Stimulated activated CD8-positive, alpha-beta memory T cell treated with anti-CD3 and anti-CD28 coated beads, Interleukin-4, amount 100 ng/mL, for 4 hours (primary cell): ENCODE data around the gene PGGHG.

ENCODE experiments used
- DNase-seq, 2 donors: peaks; one replicate each; pipeline ENCODE4 v3.0.0-alpha.2; 2020; ENCODE audit warnings: low read depth in 2 of 2, low spot score in 1 of 2

The PGGHG gene

GRCh38 chr11:269146-269890, 19.6 kb upstream of the PGGHG start:
- DNase-seq, result no peak

GRCh38 chr11:270451-271318, 18.2 kb upstream of the PGGHG start:
- DNase-seq, result no peak

GRCh38 chr11:271319-271715, 17.6 kb upstream of the PGGHG start:
- DNase-seq, result no peak

GRCh38 chr11:272195-272930, 16.6 kb upstream of the PGGHG start:
- DNase-seq, result no peak

DNA sequence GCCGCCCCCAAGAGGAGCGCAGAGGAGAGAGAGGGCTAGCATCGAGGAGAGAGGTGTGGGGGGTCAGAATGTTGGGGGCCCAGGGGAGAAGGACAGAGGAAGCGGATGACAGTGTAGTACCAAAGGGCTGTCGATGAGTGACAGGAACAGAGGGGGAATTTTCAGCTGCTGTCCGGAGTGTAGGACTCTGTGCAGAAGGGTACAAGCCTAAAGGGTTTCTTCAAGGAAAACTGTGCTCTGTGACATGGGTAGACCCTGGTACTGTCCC, 16.1 kb upstream of the PGGHG start:
- DNase-seq, result no peak

DNA sequence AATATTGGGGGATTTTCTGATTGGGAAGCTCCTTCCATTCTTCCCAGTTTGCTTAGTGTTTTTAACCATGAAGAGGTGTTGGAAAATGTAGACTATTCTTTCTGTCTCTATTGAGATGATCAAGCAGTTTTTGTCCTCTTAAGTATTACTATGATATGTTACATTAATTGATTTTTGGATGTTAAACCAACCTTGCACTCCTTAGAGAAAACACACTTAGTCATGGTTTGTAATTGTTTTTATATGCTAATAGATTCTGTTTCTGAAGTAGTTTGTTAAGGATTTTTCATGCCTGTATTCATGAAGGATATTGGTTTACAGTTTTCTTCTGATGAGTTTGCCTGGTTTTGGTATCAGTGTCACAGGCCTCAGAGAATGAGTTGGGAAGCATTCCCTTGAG, 12.7 kb upstream of the PGGHG start:
- no peak for DNase-seq

GRCh38 chr11:278001-278951, 10.7 kb upstream of the PGGHG start, which contains the start of gene NLRP6:
Gene NLRP6 (plus strand): TSS chr11:278407. CDS start chr11:278570, 163 bp downstream.
- DNase-seq, result no peak

GRCh38 chr11:279040-279965, 9.6 kb upstream of the PGGHG start:
- DNase-seq, result no peak

DNA sequence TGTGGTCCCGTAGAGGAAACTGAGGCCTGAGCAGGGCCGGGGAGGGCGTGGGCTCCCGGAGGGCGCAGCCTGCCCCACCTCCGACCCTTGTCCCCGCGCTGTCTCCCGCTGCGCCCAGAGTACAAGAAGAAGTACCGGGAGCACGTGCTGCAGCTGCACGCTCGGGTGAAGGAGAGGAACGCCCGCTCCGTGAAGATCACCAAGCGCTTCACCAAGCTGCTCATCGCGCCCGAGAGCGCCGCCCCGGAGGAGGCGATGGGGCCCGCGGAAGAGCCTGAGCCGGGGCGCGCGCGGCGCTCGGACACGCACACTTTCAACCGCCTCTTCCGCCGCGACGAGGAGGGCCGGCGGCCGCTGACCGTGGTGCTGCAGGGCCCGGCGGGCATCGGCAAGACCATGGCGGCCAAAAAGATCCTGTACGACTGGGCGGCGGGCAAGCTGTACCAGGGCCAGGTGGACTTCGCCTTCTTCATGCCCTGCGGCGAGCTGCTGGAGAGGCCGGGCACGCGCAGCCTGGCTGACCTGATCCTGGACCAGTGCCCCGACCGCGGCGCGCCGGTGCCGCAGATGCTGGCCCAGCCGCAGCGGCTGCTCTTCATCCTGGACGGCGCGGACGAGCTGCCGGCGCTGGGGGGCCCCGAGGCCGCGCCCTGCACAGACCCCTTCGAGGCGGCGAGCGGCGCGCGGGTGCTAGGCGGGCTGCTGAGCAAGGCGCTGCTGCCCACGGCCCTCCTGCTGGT, 8.8 kb upstream of the PGGHG start:
- DNase-seq, result no peak

DNA sequence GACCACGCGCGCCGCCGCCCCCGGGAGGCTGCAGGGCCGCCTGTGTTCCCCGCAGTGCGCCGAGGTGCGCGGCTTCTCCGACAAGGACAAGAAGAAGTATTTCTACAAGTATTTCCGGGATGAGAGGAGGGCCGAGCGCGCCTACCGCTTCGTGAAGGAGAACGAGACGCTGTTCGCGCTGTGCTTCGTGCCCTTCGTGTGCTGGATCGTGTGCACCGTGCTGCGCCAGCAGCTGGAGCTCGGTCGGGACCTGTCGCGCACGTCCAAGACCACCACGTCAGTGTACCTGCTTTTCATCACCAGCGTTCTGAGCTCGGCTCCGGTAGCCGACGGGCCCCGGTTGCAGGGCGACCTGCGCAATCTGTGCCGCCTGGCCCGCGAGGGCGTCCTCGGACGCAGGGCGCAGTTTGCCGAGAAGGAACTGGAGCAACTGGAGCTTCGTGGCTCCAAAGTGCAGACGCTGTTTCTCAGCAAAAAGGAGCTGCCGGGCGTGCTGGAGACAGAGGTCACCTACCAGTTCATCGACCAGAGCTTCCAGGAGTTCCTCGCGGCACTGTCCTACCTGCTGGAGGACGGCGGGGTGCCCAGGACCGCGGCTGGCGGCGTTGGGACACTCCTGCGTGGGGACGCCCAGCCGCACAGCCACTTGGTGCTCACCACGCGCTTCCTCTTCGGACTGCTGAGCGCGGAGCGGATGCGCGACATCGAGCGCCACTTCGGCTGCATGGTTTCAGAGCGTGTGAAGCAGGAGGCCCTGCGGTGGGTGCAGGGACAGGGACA, 8.0 kb upstream of the PGGHG start:
- DNase-seq, result no peak

DNA sequence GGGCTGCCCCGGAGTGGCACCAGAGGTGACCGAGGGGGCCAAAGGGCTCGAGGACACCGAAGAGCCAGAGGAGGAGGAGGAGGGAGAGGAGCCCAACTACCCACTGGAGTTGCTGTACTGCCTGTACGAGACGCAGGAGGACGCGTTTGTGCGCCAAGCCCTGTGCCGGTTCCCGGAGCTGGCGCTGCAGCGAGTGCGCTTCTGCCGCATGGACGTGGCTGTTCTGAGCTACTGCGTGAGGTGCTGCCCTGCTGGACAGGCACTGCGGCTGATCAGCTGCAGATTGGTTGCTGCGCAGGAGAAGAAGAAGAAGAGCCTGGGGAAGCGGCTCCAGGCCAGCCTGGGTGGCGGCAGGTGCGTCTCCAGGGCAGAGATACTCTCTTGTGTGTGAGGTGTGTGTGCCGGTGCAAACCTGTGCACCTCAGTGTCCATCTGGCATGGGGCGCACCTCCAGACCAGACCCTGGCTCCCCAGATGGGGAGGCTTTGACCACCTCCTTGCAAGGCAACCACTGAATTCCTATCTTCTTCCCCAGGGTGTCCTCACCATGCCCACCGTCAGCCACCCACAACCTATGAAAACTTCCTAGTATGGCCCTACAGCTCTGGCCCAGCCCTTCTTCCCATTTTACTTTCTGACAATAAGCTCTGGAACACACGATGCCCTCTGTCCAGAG, 7.3 kb upstream of the PGGHG start:
- no peak for DNase-seq

- no peak for DNase-seq
Measured at GRCh38 chr11:282171-282570, 6.8 kb upstream of the PGGHG start.

- DNase-seq, result no peak
Measured at GRCh38 chr11:282630-283360, 6.1 kb upstream of the PGGHG start.

- no peak for DNase-seq
Measured at GRCh38 chr11:283405-284104, 5.4 kb upstream of the PGGHG start.

DNA sequence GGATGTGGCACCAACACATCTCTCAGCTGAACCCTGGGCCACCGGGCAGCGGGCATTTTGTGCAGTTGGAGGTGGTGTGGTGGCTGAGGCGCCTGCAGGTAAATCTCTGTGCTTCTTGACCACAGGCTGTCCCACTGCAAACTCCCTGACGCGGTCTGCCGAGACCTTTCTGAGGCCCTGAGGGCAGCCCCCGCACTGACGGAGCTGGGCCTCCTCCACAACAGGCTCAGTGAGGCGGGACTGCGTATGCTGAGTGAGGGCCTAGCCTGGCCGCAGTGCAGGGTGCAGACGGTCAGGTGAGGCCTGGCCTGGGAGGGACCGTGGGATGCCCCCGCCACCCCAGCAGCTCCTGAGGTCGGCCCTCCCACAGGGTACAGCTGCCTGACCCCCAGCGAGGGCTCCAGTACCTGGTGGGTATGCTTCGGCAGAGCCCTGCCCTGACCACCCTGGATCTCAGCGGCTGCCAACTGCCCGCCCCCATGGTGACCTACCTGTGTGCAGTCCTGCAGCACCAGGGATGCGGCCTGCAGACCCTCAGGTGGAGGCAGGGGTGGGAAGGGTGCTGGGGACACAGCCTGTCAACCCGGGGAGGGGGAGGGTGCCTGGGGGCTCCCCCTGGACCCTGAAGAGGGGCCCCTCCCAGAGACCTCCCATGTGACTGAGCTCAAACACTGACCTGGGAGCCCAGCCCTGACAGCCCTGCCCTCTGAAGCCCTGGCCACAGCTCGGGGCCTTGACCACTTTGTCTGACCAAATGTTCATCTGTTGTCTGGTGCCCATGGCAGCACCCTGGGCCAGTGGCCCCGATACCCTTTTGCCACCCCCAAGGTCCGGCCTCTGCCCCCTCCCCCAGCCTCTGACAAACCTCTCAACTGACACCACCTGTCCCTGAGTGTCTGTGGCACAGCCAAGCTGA, 4.6 kb upstream of the PGGHG start:
- no peak for DNase-seq
